Measurements from ENCODE around the gene PPP3R1. TPM values are rescaled to one million over a fixed set of nuclear protein-coding genes. Genes with fewer than 3 reads are reported as not detected.
A peak's percentile ranks its signal among the peaks of the same experiment; 100 is the strongest.

PPP3R1 gene
- total and polyA plus RNA-seq, 9 of the 15 experiments (the other 6 are each of a cell fraction or from before 2014, with no cell fraction given) = 3.7 to 70.0 (median 24.8) TPM

DNA sequence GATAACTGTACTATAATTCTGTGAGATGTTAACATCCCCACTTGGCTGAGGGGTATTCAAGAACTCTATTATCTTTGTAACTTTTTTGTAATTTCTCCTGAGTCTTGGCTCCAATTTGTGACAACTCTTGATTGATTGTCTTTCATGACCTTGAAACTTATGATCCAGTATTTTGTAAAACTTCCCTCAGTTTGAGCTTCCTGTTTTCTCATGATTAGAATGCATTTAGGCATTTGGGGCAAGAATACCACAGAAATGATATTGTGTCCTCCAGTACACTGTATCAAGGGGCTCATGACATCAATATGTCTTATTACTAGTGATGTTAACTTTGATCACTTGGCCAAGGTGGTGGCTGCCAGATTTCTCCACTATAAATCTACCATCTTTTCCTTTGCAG is 57.2 kb downstream of the PPP3R1 start:
- TSS peak; percentile 12 for BruUV-seq (replicated peaks)
- POLR2A ChIA-PET = interaction anchor here (0.6 to 1.5 kb wide), 2 partner anchors 11 to 31 kb away, joined by 3 to 4 read pairs; no protein-coding TSS in a partner anchor
- H3K27ac ChIP-seq (ENCODE audit: extremely low read depth, low read depth, low read length) = peak overlapping the region; percentile 28; the same call in 1 of the 3 replicates
- no peak overlapping the region for H3K4me3 ChIP-seq
- H3K9me3 ChIP-seq (replicated peaks; ENCODE audit: control insufficient read depth, insufficient read depth, low read depth, low read length) = no peaks in the 10 kb centered on the region
- no peak overlapping the region for H2AFZ ChIP-seq (ENCODE audit: low read depth, low read length)
- intact Hi-C loops (cut with micrococcal nuclease) (loop anchor here (5.0 kb wide), 1 partner anchor 87 kb away; no protein-coding TSS in a partner anchor), in situ Hi-C loops (cut with MboI) (no loop called here)
- no peaks in the 10 kb centered on the region for H4K20me1 ChIP-seq (replicated peaks; ENCODE audit: control insufficient read depth, insufficient read depth, low read length)
- DNase-seq (ENCODE audit: extremely low read depth in 1 of 4, low spot score in 3 of 4) (peak in 1 of 4 experiments; percentile 30), ATAC-seq (no peak; the same call in 2 of the 3 replicates), FAIRE-seq (no peak)
- H3K27me3 ChIP-seq (ENCODE audit: control insufficient read depth in 2 of 2, insufficient read depth in 2 of 2, low read length in 2 of 2) = no peaks in the 10 kb centered on the region
- H3K79me2 ChIP-seq (ENCODE audit: control insufficient read depth, insufficient read depth, low read length) = peaks cover 96% of the 10 kb centered on the region
- H3K4me2 ChIP-seq (ENCODE audit: insufficient read depth, low read length) = no peak overlapping the region
- H3K9ac ChIP-seq (ENCODE audit: insufficient read depth in 1 of 2, low read depth in 2 of 2, low read length in 2 of 2) = no peak overlapping the region; a peak in 1 of 4 replicates
- CTCF ChIA-PET (ENCODE audit: low intra/inter-chr PET ratio) = no interaction called here
- H3K36me3 ChIP-seq (ENCODE audit: control insufficient read depth, insufficient read depth, low read length) = peaks cover 5% of the 10 kb centered on the region
- H3K9me1 ChIP-seq (ENCODE audit: control insufficient read depth, insufficient read depth, low read length) = no peaks in the 10 kb centered on the region
- peaks cover 5 to 32% of the 10 kb centered on the region in 2 experiments for H3K4me1 ChIP-seq (replicated peaks in 1 of 2; ENCODE audit: control insufficient read depth in 2 of 2, insufficient read depth in 2 of 2, low read length in 2 of 2)
- TF ChIP-seq PBX2 (CRISPR knock-in tag; IDR thresholded peaks at IDR 0.05; ENCODE audit: low read depth) = no peak; the same call in 1 of the 2 replicates
- peak; percentile 93 for TF ChIP-seq PBX2 (tag; conservative IDR thresholded peaks at IDR 0.05; ENCODE audit: low read depth)
- 0 out of 2 replicates have a peak, but pooled peaks have one; percentile 28 for TF ChIP-seq SMARCE1 (IDR thresholded peaks at IDR 0.05)
- peak; percentile 94 for TF ChIP-seq ESRRA (IDR thresholded peaks at IDR 0.05; ENCODE audit: borderline replicate concordance, low read depth)
- TF ChIP-seq ETV1 (tag; conservative IDR thresholded peaks at IDR 0.05; ENCODE audit: low read depth) = 0 out of 2 replicates have a peak, but pooled peaks have one; percentile 8
- no peak for TF ChIP-seq NFYB (IDR thresholded peaks at IDR 0.05; ENCODE audit: extremely low read depth, insufficient read length)
- TF ChIP-seq, protein P1, sequence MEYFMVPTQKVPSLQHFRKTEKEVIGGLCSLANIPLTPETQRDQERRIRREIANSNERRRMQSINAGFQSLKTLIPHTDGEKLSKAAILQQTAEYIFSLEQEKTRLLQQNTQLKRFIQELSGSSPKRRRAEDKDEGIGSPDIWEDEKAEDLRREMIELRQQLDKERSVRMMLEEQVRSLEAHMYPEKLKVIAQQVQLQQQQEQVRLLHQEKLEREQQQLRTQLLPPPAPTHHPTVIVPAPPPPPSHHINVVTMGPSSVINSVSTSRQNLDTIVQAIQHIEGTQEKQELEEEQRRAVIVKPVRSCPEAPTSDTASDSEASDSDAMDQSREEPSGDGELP (CRISPR knock-in tag; IDR thresholded peaks at IDR 0.05; ENCODE audit: borderline replicate concordance) = no peak
- no peak for TF ChIP-seq MEF2A (IDR thresholded peaks at IDR 0.05; ENCODE audit: control insufficient read depth, low read depth, low read length)
- no peak for TF ChIP-seq ZNF77 (CRISPR knock-in tag; IDR thresholded peaks at IDR 0.05)
- TF ChIP-seq MEIS2 (IDR thresholded peaks at IDR 0.05; ENCODE audit: partially characterized antibody) = peak; percentile 97
- peak; percentile 89 for TF ChIP-seq PKNOX1 (IDR thresholded peaks at IDR 0.05)
- no peak for TF ChIP-seq CTCF (IDR thresholded peaks at IDR 0.05 in 2 of 3, conservative IDR thresholded peaks at IDR 0.05 in 1 of 3; ENCODE audit: insufficient read depth in 2 of 3, low read depth in 1 of 3, low read length in 3 of 3)

Data from K562 (cell line).